HepG2 (cell line): ENCODE results near the gene PDZD2. TPM values are rescaled to one million over a fixed set of nuclear protein-coding genes. Genes with fewer than 3 reads are reported as not detected.

ENCODE experiments used
- ATAC-seq: fragments of 200-7000 bp; cut with Tn5 transposase; 3 replicates; pipeline ENCODE4 v1.9.1; 2020; ENCODE audit warnings: mild to moderate bottlenecking, moderate library complexity
- BruUV-seq: library from RNA; stranded (reverse); fragments of 400-500 nt; replicated peaks from 2 replicates; lab custom pipeline; 2021; lab: Mats Ljungman, UMichigan
- CTCF ChIA-PET: fragments of 300-600 bp; formaldehyde crosslinking; extraction: SDS; loops from one replicate; lab custom pipeline; 2021; ENCODE audit warnings: low total read pairs, inconsistent platforms, low intra/inter-chr PET ratio; lab: Yijun Ruan, JAX
- POLR2A ChIA-PET: fragments of 350-600 bp; sonication (Branson Sonifier 250); formaldehyde crosslinking; loops from one replicate; lab custom pipeline; 2020; ENCODE audit warnings: antibody characterized with exemption, inconsistent platforms; lab: Yijun Ruan, JAX
- DNase-seq: peaks from one replicate; pipeline ENCODE4 v3.0.0-alpha.2; 2015; ENCODE audit warnings: low spot score
- FAIRE-seq: peaks from 3 replicates; lab custom pipeline; 2011; peaks lifted over from hg19 to GRCh38; lab: Jason Lieb, UNC
- H2AFZ ChIP-seq: one replicate; pipeline ENCODE4 v1.6.1; 2011; ENCODE audit warnings: low read length, inconsistent platforms
- H3K27ac ChIP-seq: fragments of 300-600 bp; 3 replicates; pipeline ENCODE4 v1.8.0; 2011; ENCODE audit warnings: mixed run types, mild to moderate bottlenecking, mixed read lengths, low read length, inconsistent platforms; ENCODE audit not compliant: insufficient read depth; ENCODE audit errors: extremely low read length
- H3K27me3 ChIP-seq, 2 experiments: fragments of 200-600 bp in 1 of 2; 2 replicates in 1 of 2; 3 replicates in 1 of 2; pipeline versions ENCODE4 v1.6.0 to v1.8.0; 2011; ENCODE audit warnings: low read length in 2 of 2, mild to moderate bottlenecking in 2 of 2, moderate library complexity in 2 of 2, inconsistent platforms in 1 of 2; ENCODE audit not compliant: insufficient read depth in 2 of 2, control insufficient read depth in 1 of 2
- H3K36me3 ChIP-seq, 2 experiments: fragments of 200-600 bp in 1 of 2; replicated peaks in 1 of 2; 2 replicates in 1 of 2; 3 replicates in 1 of 2; pipeline versions ENCODE4 v1.5.1 to v1.8.0; 2011; ENCODE audit warnings: low read length in 2 of 2, inconsistent platforms in 1 of 2; ENCODE audit not compliant: insufficient read depth in 2 of 2, control insufficient read depth in 1 of 2
- H3K4me1 ChIP-seq: 2 replicates; pipeline ENCODE4 v1.5.1; 2012; ENCODE audit warnings: low read length, inconsistent platforms; ENCODE audit not compliant: insufficient read depth
- H3K4me2 ChIP-seq: 2 replicates; pipeline ENCODE4 v1.6.0; 2011; ENCODE audit warnings: low read depth, low read length, inconsistent platforms
- H3K4me3 ChIP-seq, 3 experiments: fragments of 200-600 bp in 1 of 3; sonication (generic), shearing (Covaris generic) in 1 of 3; replicated peaks in 1 of 3; 2 replicates each; pipeline ENCODE4 v1.5.1; 2011 to 2016; ENCODE audit warnings: low read length in 3 of 3, inconsistent platforms in 2 of 3, low read depth in 2 of 3, mild to moderate bottlenecking in 2 of 3, control low read depth in 1 of 3, mixed read lengths in 1 of 3; ENCODE audit not compliant: insufficient read depth in 1 of 3
- H3K79me2 ChIP-seq: one replicate; pipeline ENCODE4 v1.6.1; 2011; ENCODE audit warnings: low read length, inconsistent platforms; ENCODE audit not compliant: insufficient read depth
- H3K9ac ChIP-seq: 2 replicates; pipeline ENCODE4 v1.6.0; 2011; ENCODE audit warnings: mild to moderate bottlenecking, low read depth, low read length, inconsistent platforms; ENCODE audit not compliant: insufficient read depth
- H3K9me3 ChIP-seq: 2 replicates; pipeline ENCODE4 v1.5.1; 2012; ENCODE audit warnings: mild to moderate bottlenecking, low read length
- H4K20me1 ChIP-seq: 2 replicates; pipeline ENCODE4 v1.6.0; 2011; ENCODE audit warnings: inconsistent platforms, mild to moderate bottlenecking, low read length, moderate library complexity; ENCODE audit not compliant: insufficient read depth
- ARHGAP35 ChIP-seq: sonication (generic); formaldehyde crosslinking; IDR thresholded peaks from 2 replicates; pipeline ENCODE4 v1.9.0; 2022; ENCODE audit warnings: mild to moderate bottlenecking, inconsistent platforms, moderate library complexity, missing genetic modification reagents, borderline replicate concordance
- DNMT1 ChIP-seq: sonication (generic); formaldehyde crosslinking; IDR thresholded peaks from 2 replicates; pipeline ENCODE4 v1.5.1; 2020; ENCODE audit warnings: mild to moderate bottlenecking, missing genetic modification reagents
- ETV6 ChIP-seq: sonication (generic); formaldehyde crosslinking; conservative IDR thresholded peaks from 2 replicates; pipeline ENCODE4 v1.4.0; 2020; ENCODE audit warnings: missing genetic modification reagents
- HOMEZ ChIP-seq: IDR thresholded peaks from 2 replicates; pipeline ENCODE4 v1.6.1; 2016; ENCODE audit warnings: low read depth
- IRF2 ChIP-seq: IDR thresholded peaks from 2 replicates; pipeline ENCODE4 v1.6.1; 2018; ENCODE audit warnings: missing genetic modification reagents, missing compliant biosample characterization
- POLR2AphosphoS2 ChIP-seq: IDR thresholded peaks from 2 replicates; pipeline ENCODE4 v1.6.1; 2011; ENCODE audit warnings: low read depth, low read length, improper control_type of control experiment
- RORA ChIP-seq: sonication (generic); formaldehyde crosslinking; IDR thresholded peaks from 2 replicates; pipeline ENCODE4 v1.5.0; 2020; ENCODE audit warnings: mild to moderate bottlenecking, missing genetic modification reagents, moderate library complexity
- SIX1 ChIP-seq: sonication (generic); formaldehyde crosslinking; IDR thresholded peaks from 2 replicates; pipeline ENCODE4 v1.4.0; 2020; ENCODE audit warnings: missing genetic modification reagents, borderline replicate concordance
- SMAD1 ChIP-seq: sonication (generic); formaldehyde crosslinking; IDR thresholded peaks from 2 replicates; pipeline ENCODE4 v1.4.0; 2020; ENCODE audit warnings: missing genetic modification reagents, low read depth, mild to moderate bottlenecking, borderline replicate concordance
- ZNF891 ChIP-seq: sonication (generic); formaldehyde crosslinking; IDR thresholded peaks from 2 replicates; pipeline ENCODE4 v1.5.0; 2020; ENCODE audit warnings: mild to moderate bottlenecking, missing genetic modification reagents
- WGBS: methylation state at CpG from one replicate; pipeline ENCODE4 v1.1.6; 2017; ENCODE audit warnings: low lambda C conversion rate; 5-methylcytosine and 5-hydroxymethylcytosine counted together
- in situ Hi-C: cut with HindIII; loops from 2 replicates; pipeline ENCODE4 v1.10.0; 2017; ENCODE audit warnings: low pct_unique_long_range_greater_than_20kb; ENCODE audit not compliant: extremely low pct_ligation_motif_present
- intact Hi-C: fragments of 100-400 bp; cut with micrococcal nuclease; formaldehyde crosslinking; loops from one replicate; pipeline ENCODE4 v1.10.0; 2022; ENCODE audit not compliant: unreplicated experiment
- polyA plus RNA-seq, 8 experiments: library from polyadenylated mRNA; depleted of rRNA in 3 of 8; stranded (reverse) in 7 of 8; unstranded in 1 of 8; fragments of >200 nt; fragmentation: Illumina TruSeq in 4 of 8; extraction: Trizol in 4 of 8; gene quantifications; 2 replicates each; pipeline versions ENCODE4 v1.2.1 to v1.2.3, GENCODE V29; 2011 to 2016; ENCODE audit warnings: low read depth in 4 of 8, missing spikeins in 1 of 8, mixed read lengths in 1 of 8; ENCODE audit not compliant: insufficient read depth in 1 of 8
- total RNA-seq, 5 experiments: library from RNA; depleted of rRNA; stranded (reverse); fragments of >200 nt; fragmentation: Illumina TruSeq; extraction: Trizol; gene quantifications; 2 replicates each; pipeline ENCODE4 v1.2.3, GENCODE V29; 2016; ENCODE audit warnings: low read depth in 1 of 5
- TF ChIP-seq, protein P1 (sequence below): IDR thresholded peaks from 2 replicates; pipeline ENCODE4 v1.6.1; 2018; ENCODE audit warnings: missing genetic modification reagents

Gene PDZD2
- total and polyA plus RNA-seq, 2 of the 13 experiments (the other 11 are each of a cell fraction or from before 2014, with no cell fraction given): 0.04 TPM; not detected in 1

- Histone ChIP-seq H4K20me1 (no peaks in the 10 kb centered on the region), H3K4me2 (no peak overlapping the region), H3K36me3 (no peaks in the 10 kb centered on the region), H3K4me1 (no peaks in the 10 kb centered on the region), H3K9ac (no peak overlapping the region), H3K79me2 (no peaks in the 10 kb centered on the region), H3K9me3 (no peaks in the 10 kb centered on the region), H3K27ac (no peak overlapping the region), H3K27me3 (peaks cover 0 to 43% of the 10 kb centered on the region in 2 experiments; a peak in 3 of 5 replicates), H3K4me3 (no peak overlapping the region), H2AFZ (no peak overlapping the region)
- BruUV-seq: no TSS peak
- intact Hi-C loops: no loop called here
- FAIRE-seq: no peak
- ChIA-PET POLR2A (no interaction called here), CTCF (no interaction called here)
- no peak for DNase-seq
- no peak for ATAC-seq
- TF ChIP-seq DNMT1 (no peak), IRF2 (CRISPR knock-in tag) (no peak), POLR2AphosphoS2 (no peak), RORA (CRISPR knock-in tag) (no peak), ETV6 (CRISPR knock-in tag) (no peak), ZNF891 (CRISPR knock-in tag) (no peak), ARHGAP35 (no peak), SMAD1 (CRISPR knock-in tag) (no peak)
- WGBS: 42% methylated on average over 3 of the region's 3 CpGs
- in situ Hi-C loops: no loop called here
Measured at GRCh38 chr5:31651241-31651640, 12.3 kb downstream of the PDZD2 start.

GRCh38 chr5:31655491-31655890, 16.6 kb downstream of the PDZD2 start:
- ATAC-seq: no peak
- H4K20me1 ChIP-seq: no peaks in the 10 kb centered on the region
- no TSS peak for BruUV-seq

More at GRCh38 chr5:31655491-31655890, 16.6 kb downstream of the PDZD2 start:
- intact Hi-C loops: no loop called here
- no peak for FAIRE-seq
- TF ChIP-seq, protein P1, sequence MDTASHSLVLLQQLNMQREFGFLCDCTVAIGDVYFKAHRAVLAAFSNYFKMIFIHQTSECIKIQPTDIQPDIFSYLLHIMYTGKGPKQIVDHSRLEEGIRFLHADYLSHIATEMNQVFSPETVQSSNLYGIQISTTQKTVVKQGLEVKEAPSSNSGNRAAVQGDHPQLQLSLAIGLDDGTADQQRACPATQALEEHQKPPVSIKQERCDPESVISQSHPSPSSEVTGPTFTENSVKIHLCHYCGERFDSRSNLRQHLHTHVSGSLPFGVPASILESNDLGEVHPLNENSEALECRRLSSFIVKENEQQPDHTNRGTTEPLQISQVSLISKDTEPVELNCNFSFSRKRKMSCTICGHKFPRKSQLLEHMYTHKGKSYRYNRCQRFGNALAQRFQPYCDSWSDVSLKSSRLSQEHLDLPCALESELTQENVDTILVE (CRISPR knock-in tag): no peak
- no peak for TF ChIP-seq HOMEZ (CRISPR knock-in tag)
- no peak for TF ChIP-seq SIX1 (CRISPR knock-in tag)
- WGBS: 3% methylated on average over 3 of the region's 3 CpGs
- Histone ChIP-seq H3K4me3 (no peak overlapping the region), H2AFZ (no peak overlapping the region), H3K36me3 (no peaks in the 10 kb centered on the region), H3K79me2 (no peaks in the 10 kb centered on the region), H3K27me3 (peaks cover 0 to 36% of the 10 kb centered on the region in 2 experiments; a peak in 2 of 5 replicates), H3K4me1 (no peaks in the 10 kb centered on the region), H3K4me2 (no peak overlapping the region), H3K27ac (no peak overlapping the region), H3K9ac (no peak overlapping the region), H3K9me3 (no peaks in the 10 kb centered on the region)
- no peak for DNase-seq
- POLR2A ChIA-PET: no interaction called here
- CTCF ChIA-PET: no interaction called here
- in situ Hi-C loops: no loop called here
